Measurements from ENCODE around the gene ZNF837.
"Not testable (repeated sequence)": the region's sequence is repeated elsewhere in the genome, so short reads cannot be mapped to it uniquely, and the experiment has no call there.

Gene ZNF837

DNA sequence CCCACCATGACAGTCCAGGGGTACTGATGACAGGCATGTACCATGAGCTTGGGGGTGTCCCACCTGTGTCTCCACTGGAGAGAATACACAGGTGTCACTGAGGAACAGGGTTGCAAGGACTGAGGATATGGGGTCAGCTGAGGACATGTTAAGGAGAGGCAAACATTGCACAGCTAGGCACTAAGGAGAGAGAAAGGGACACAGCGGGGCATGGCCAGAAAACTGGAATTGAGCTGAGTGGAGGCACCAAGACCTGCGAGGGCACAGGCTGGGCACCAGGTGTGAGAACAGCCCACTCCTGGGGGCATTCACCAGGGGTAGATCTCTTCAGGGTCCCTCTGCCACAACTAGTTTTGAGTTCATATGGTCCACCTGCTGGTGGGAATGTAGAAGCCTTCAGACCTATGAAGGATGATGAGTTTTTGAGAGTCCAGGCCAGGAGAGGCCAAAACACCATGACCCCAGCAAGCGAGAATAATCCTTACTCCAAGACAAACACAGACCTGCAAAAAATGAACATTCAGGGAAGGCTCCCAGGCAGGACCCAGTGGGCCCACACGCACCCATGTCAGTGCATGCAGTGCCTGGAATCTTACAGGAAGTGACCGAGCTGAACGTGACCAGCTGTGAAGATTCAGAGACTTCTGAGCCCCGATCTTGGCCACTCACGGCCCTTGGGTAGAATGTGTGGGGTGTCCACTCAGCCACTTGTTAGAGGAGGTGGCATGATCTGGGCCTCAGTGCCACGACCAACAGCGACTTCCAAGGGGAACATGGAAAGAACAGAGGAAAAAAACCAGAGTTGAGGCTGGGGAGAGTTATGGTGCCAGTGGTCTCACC lies 26.2 kb upstream of the ZNF837 start:
- peak overlapping the region; percentile 94 for H3K4me3 ChIP-seq
- peak overlapping the region; percentile 86 for H3K9ac ChIP-seq
- no peak for TF ChIP-seq Cebpa-rat (IDR thresholded peaks at IDR 0.05)

DNA sequence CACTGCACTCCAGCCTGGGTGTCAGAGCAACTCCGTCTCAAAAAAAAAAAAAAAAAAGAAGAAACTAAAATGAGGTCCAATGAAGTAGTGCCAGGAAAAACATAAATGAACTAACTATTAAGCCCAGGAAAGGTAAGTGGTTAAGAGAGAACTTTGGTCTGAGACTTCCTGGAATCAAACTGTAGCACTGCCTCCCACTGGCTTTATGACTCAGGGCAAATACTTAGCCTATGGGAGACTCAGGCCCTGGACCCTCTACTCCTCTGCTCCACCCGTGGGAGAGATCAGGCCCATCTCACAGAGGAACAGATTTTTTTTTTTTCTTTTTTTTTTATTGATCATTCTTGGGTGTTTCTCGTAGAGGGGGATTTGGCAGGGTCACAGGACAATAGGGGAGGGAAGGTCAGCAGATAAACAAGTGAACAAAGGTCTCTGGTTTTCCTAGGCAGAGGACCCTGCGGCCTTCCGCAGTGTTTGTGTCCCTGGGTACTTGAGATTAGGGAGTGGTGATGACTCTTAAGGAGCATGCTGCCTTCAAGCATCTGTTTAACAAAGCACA lies 23.2 kb upstream of the ZNF837 start:
- not testable (repeated sequence) for H4K20me1 ChIP-seq, H3K9ac ChIP-seq, H3K27me3 ChIP-seq, H3K4me2 ChIP-seq, H3K4me3 ChIP-seq, H3K27ac ChIP-seq, H3K36me3 ChIP-seq, H3K9me3 ChIP-seq
- H3K4me1 ChIP-seq: peaks cover 34% of the 10 kb centered on the region

More for the DNA sequence above, 26.2 kb upstream of the ZNF837 start:
- Histone ChIP-seq H3K4me1 (peaks cover 33% of the 10 kb centered on the region), H3K9me3 (no peaks in the 10 kb centered on the region), H4K20me1 (peaks cover 9% of the 10 kb centered on the region; the same call in 1 of the 2 replicates), H3K36me3 (no peaks in the 10 kb centered on the region), H3K27me3 (no peaks in the 10 kb centered on the region), H3K4me2 (peak overlapping the region; percentile 95), H3K27ac (peak overlapping the region; percentile 84)

DNA sequence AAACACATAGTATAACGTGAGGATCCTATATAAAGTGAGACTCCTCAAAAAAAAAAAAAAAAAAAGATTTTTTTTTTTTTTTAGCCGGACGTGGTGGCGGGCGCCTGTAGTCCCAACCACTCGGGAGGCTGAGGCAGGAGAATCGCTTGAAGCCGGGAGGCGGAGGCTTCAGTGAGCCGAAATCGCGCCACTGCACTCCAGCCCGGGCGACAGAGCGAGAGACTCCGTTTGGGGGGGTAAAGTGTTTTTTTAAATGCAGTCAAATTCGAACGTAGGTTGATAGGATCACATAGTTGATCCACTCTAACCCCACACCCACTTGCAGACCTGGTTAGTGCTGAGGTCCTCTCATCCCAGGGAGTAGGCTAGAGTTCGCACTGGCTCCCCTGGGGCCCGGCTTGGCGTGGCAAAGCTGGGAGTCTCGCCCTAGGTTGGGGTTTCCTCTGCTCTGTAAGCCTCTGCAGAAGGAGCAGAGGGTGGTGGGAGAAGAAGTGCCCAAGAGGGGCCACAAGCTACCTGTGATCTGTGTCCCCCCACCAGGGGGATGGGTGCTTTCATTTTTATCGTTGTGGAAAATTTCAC lies 21.1 kb upstream of the ZNF837 start:
- peaks cover 25% of the 10 kb centered on the region for H3K4me1 ChIP-seq
- H3K36me3 ChIP-seq: 0 out of 2 replicates have a peak, but pooled peaks cover 3% of the 10 kb centered on the region
- H3K4me3 ChIP-seq: peak overlapping the region; percentile 77
- H3K27ac ChIP-seq: peak overlapping the region; percentile 53
- TF ChIP-seq Cebpa-rat (IDR thresholded peaks at IDR 0.05): no peak
- peak overlapping the region; percentile 81 for H3K4me2 ChIP-seq
- no peaks in the 10 kb centered on the region for H4K20me1 ChIP-seq
- H3K27me3 ChIP-seq: no peaks in the 10 kb centered on the region
- peak overlapping the region; percentile 78 for H3K9ac ChIP-seq
- no peaks in the 10 kb centered on the region for H3K9me3 ChIP-seq

DNA sequence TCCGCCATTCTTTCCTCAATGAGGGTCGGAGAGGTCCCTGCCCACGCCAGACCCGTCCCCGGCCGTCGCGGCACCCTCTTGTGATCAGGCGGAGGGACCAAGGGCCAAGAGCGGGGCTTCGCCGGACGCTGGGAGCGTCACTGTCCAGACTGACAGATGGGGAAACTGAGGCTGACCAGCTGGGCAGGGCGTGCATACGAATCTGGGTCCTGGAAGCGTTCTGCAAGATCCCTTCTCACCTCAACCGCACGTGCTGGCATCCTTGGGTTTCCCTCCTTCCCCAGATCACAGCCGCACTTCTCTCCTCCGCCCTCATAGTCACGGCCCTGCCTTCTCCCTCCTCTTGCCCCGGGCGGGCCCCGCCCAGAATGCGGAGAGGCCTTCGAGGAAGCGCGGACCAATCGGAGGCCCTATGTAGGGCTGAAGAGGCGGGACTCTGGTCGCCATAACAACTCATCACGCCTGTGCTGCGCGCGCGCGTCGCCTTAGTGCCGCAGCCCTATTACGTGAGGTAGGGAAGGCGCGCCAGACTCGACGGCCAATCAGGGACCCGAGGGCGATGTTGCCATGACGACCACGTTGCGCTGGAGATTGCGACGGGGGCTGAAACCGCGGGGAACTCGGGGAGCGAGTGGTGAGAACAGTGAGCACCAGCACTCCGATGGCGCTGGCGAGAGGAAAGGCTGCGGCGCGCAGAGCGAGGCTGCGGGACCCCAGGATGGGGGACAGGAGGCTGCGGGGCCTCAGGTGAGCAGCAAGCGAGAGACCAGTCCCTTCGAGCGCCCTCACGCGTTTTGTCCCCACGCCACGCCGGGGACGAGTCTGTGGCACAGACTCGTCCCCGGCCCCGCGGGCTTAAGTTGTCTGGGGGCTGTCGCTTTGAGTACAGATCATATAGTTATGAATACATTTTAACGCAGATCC lies 20.3 kb upstream of the ZNF837 start:
- no peak for TF ChIP-seq Cebpa-rat (IDR thresholded peaks at IDR 0.05)
- Histone ChIP-seq H3K27ac (peak overlapping the region; percentile 53), H3K4me2 (peak overlapping the region; percentile 86), H4K20me1 (0 out of 2 replicates have a peak, but pooled peaks cover under 1% of the 10 kb centered on the region), H3K9ac (peak overlapping the region; percentile 78), H3K4me3 (peak overlapping the region; percentile 77), H3K4me1 (peaks cover 19% of the 10 kb centered on the region), H3K9me3 (no peaks in the 10 kb centered on the region), H3K36me3 (peaks cover 6% of the 10 kb centered on the region; the same call in 1 of the 2 replicates), H3K27me3 (peaks cover 1% of the 10 kb centered on the region; the same call in 1 of the 2 replicates)

DNA sequence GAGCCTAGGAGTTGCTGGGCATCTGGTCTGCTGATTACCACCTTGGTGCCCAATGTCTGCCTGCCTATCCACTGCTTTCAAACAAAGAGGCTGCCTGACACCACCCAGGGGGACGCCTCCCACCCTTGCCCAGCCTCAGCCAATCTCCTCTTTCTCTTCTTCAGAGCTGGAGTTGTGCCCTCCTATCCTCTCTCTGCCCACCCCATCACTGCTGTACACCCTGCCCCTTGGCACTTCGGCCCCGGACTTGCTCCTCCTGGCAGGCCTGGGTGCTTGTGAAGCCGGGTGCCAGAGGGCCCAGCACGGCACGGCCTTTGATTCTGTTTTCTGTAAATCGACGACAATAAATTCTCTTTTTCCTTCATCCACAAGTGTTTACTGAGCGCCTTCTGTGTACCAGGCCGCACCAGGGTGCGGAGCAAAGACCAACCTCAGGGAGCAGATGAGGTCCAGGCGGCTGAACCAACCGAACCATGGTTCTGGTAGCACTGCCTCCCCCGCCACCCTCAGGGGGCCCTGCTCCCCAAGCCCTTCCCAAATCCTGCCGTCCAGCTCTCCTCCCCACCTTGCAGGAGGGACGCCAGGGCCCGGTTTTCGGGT lies 19.6 kb upstream of the ZNF837 start:
- Histone ChIP-seq H3K4me1 (peaks cover 19% of the 10 kb centered on the region), H3K4me3 (peak overlapping the region; percentile 44), H3K36me3 (peaks cover 14% of the 10 kb centered on the region), H3K9me3 (no peaks in the 10 kb centered on the region), H3K9ac (no peak overlapping the region), H4K20me1 (peaks cover 8% of the 10 kb centered on the region), H3K27me3 (peaks cover 8% of the 10 kb centered on the region), H3K4me2 (peak overlapping the region; percentile 86), H3K27ac (0 out of 2 replicates have a peak overlapping the region, but pooled peaks have one; percentile 46)
- no peak for TF ChIP-seq Cebpa-rat (IDR thresholded peaks at IDR 0.05)

DNA sequence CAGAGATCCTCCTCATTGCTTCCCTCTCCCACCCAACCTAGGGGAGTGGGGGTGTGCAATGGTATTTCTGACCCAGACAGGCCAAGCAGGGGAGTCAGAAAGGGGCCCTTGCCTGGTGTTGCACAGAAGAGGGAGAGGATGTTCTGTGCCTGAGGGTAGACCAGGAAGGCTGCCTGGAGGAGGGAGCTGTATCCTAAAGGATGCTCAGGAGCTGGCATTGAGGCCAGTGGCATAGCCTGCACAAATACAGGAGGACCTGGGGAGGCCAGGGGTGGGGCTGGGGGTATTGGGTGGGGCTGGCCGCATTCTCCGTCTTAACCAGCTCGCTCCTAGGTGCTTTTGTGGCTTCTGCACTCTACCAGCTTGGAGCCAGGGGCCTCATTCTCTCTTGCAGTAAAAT lies 19.1 kb upstream of the ZNF837 start:
- Histone ChIP-seq H3K27ac (no peak overlapping the region), H4K20me1 (peaks cover 13% of the 10 kb centered on the region)

DNA sequence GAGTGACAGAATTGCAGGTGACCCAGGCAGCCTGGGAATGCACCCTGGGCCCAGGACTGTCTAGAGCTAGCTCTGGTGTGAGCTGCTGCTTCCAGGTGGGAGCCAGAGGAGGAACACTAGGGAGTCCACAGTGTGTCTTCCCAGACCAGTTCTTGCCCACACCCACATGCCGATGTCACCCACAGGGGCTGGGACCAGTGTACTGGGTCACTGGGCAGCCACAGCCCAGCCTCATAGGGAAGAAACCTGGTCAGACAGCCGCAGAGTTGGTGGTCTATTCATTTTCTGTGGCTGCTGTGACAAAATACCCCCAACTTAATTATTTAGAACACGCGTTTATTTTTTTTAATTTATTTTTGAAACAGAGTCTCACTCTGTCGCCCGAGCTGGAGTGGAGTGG lies 17.7 kb upstream of the ZNF837 start:
- no peak overlapping the region for H3K4me3 ChIP-seq
- H3K36me3 ChIP-seq: peaks cover 33% of the 10 kb centered on the region
- H3K4me1 ChIP-seq: peaks cover 19% of the 10 kb centered on the region
- H3K27ac ChIP-seq: no peak overlapping the region
- H3K27me3 ChIP-seq: peaks cover 8% of the 10 kb centered on the region
- H3K4me2 ChIP-seq: no peak overlapping the region
- H3K9me3 ChIP-seq: no peaks in the 10 kb centered on the region
- TF ChIP-seq Cebpa-rat (IDR thresholded peaks at IDR 0.05): no peak
- H3K9ac ChIP-seq: no peak overlapping the region
- peaks cover 26% of the 10 kb centered on the region for H4K20me1 ChIP-seq

More for the DNA sequence above, 19.1 kb upstream of the ZNF837 start:
- no peak overlapping the region for H3K4me2 ChIP-seq
- H3K36me3 ChIP-seq: peaks cover 19% of the 10 kb centered on the region
- no peak overlapping the region for H3K4me3 ChIP-seq
- H3K9me3 ChIP-seq: no peaks in the 10 kb centered on the region
- H3K4me1 ChIP-seq: peaks cover 19% of the 10 kb centered on the region
- TF ChIP-seq Cebpa-rat (IDR thresholded peaks at IDR 0.05): no peak
- no peak overlapping the region for H3K9ac ChIP-seq
- peaks cover 8% of the 10 kb centered on the region for H3K27me3 ChIP-seq

DNA sequence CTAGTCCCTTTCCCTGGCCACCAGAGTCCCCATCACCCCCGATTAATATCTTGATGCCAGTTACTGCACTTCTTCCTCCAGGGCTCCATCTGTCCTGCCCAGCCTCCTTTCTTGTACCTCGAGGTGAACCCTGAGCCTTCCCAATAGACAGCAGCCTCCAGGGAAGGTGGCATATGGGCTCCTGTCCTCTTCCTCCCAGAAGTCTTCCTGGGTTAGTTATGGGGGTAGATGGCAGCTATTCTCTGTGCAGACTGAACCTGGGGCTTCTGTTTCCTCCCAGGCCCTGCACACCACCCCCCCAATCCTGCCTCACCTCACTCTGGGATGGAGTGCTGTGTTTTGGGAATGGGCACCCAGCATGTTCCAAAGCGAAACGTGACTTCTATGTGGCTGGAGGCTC lies 17.3 kb upstream of the ZNF837 start:
- no peak overlapping the region for H3K4me2 ChIP-seq
- H3K4me3 ChIP-seq: no peak overlapping the region
- H3K36me3 ChIP-seq: peaks cover 37% of the 10 kb centered on the region
- no peak overlapping the region for H3K9ac ChIP-seq
- H3K9me3 ChIP-seq: no peaks in the 10 kb centered on the region
- peaks cover 31% of the 10 kb centered on the region for H4K20me1 ChIP-seq
- H3K27ac ChIP-seq: no peak overlapping the region
- peaks cover 8% of the 10 kb centered on the region for H3K27me3 ChIP-seq
- peaks cover 19% of the 10 kb centered on the region for H3K4me1 ChIP-seq
- no peak for TF ChIP-seq Cebpa-rat (IDR thresholded peaks at IDR 0.05)

DNA sequence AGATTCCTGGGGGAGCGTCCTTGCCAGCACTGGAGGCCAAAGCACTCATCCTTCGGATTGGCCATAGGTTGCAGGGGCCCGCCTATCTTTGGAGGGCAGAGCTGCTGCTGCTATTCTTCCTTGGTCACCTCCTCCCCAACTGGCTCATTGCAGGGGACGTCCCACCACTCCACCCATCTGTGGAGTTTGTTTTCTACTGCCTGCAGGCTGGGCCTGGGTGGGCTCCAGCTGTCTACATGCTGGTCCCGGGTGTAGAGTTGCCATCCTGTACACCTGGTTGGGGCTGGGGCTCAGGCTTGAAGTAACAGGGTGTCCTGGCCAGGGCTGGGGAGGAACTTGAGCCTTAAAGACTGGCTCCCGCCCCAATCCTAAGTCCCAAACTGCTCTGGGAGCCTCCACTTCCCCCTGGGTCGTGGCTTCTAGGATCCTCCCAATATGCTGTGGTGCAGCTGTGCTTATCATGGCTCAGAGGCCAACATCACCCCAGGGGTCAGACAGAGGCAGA lies 16.8 kb upstream of the ZNF837 start:
- peaks cover 8% of the 10 kb centered on the region for H3K27me3 ChIP-seq
- peaks cover 42% of the 10 kb centered on the region for H3K36me3 ChIP-seq
- no peak overlapping the region for H3K27ac ChIP-seq
- no peak overlapping the region for H3K4me2 ChIP-seq
- no peak for TF ChIP-seq Cebpa-rat (IDR thresholded peaks at IDR 0.05)
- no peaks in the 10 kb centered on the region for H3K9me3 ChIP-seq
- H3K4me1 ChIP-seq: peaks cover 19% of the 10 kb centered on the region
- H3K9ac ChIP-seq: no peak overlapping the region
- H4K20me1 ChIP-seq: peaks cover 36% of the 10 kb centered on the region
- no peak overlapping the region for H3K4me3 ChIP-seq

Measured in BLaER1 (cell line).